Hematopoietic multipotent progenitor cell treated with erythropoietin and hydrocortisone succinate and interleukin-3 and kit ligand, for 8 days (in vitro differentiated cells): ENCODE results near the gene LETM1.

Experiments used
- DNase-seq: peaks from one replicate; pipeline ENCODE4 v3.0.0-alpha.2; 2015

Gene LETM1

DNA sequence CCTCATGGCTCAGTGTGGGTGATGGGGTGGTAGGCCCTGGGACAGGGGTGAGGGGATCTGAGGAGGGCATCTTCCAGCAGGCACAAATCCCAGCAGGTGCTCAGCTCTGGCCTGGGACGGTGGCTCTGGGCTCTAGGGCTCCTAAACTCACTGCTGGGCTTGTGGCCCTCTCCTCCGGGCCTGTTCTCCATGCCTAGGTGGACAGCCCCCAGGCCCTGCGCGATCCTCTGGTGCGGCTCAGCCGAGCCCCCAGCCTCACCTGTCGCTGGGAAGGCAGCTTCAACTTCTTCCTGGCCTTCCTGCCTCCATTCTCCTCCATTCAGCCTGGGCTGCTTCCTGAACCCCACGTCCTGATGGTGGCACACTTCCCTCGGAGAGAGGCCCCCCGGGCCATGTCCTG is 82.2 kb downstream of the LETM1 start:
- no peak for DNase-seq

DNA sequence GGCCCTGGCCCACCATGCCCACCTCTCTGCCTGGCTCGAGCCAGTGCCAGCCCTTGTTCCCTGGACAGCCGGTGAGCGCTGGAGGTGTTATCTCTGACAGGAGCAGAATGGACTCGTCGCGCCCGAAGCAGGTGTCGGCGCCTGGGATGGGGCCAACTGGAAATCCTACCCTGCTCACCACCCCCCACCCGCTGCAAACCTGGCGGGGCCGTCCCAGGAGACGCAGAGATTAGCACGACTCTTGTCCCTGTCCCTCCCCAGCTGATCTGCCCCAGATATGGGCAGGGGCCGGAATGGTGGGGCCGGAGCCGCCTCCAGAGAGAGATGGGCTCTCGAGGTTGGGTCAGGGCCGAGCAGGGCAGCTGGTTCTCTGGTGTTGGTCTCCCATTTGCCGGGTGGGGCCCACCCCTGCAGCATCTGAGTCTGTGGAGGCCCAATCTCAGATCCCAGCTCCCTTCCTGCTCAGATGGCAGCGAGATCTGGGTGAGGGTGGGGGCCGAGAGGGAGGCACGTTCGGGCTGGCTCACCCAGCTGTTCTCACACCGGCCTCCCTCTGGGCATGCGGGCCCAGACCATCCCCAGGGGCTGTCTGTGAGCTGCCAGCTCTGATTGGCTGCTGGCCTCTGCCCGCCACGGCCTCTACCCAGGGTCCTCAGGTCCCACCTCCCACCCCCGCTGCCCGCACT is 83.0 kb downstream of the LETM1 start:
- DNase-seq = no peak

DNA sequence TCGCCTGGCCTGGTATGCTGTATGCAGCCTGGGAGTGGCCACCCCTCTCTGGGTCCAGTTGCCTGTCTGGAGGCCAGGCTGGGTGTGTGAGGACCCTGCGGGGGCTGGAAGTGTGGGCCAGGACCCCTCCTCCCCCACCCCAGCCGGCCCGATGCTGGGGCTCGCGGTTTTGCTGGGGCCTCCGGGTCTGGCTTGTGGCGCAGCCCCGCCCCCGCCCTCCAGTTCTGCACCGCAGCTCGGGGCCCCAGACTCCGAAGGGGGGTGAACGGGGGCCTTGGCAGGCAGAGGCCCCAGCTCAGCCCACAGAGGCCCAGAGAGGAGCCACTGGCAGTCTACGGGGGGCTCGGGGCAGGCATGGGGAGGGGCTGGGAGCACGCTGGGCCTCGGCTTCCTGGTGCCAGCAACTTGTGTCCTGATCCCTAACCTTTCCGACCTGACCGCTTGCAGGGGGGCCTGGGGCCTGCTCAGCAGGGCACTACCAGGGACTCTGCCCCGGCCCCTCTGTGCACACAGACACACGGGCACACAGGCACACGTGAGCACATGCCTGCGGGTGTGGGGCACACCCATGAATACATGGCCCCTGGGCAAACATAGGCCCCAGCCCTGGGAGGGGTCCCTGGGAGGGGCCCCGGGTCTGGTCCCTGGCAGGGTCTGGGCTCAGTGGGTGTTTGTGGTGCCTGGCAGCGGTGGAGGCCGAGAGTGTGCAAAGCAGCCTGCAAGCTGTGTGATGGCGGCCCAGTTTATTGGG is 84.2 kb downstream of the LETM1 start:
- peak; percentile 23 for DNase-seq

DNA sequence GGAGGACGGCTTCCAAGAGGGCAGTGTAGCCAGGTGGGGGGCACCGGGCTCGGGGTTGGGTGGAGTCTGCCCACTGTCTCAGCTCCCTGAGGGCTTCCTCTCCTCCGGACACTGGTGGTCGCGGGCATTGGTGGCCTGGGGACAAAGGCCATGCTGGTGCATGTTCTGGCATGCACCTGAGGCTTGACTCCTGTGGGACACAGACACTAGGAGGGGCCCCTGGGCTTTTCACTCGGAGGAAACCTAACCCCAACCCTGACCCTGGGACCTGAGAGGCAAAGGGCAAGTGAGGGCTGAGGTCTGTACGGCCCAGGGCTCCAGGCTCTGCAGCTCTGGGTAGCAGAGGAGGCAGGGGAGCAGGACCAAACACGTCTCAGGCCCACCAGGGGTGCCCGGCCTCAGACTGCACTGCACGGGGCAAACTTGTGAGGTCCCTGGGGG is 85.1 kb downstream of the LETM1 start:
- no peak for DNase-seq

DNA sequence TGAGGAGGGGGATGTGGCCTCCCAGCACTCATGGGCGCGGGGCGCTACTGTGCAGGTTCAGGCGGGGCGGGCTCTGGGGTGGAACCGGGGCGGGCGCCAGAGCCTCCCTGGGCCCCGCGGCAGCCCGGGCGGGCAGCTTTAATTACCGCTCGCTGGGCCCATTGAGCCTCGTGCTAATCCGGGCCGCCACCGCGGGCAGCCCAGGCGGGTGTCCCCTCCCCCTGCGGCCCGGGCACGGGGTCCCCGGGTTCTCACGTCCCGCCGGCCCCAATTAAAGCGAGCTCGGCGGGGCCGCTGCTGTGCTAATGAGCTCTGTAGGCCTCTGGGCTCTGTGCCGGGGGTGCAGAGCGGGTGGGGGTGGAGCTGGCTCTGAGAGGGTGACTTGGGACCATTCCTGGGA is 85.7 kb downstream of the LETM1 start:
- DNase-seq = no peak

DNA sequence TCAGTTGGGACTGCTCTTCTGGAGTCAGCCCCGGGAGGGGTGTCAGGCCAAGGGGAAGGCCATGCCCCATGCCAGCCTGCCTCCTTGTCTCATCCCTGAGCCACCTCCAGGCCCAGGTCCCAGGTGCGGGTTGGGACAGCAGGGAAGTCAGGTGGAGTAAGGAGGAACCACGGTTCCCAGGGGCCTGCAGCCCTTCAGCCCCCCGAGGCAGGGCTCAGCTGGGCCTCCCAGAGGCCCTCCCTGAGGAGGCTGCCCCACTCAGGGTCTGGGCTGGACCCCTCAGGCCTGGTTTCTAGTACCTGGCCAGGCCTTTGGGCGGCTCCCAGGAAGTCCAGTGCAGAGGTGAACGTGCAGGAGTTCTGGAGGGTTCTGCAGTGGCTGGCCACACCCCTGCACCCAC is 86.3 kb downstream of the LETM1 start:
- no peak for DNase-seq

DNA sequence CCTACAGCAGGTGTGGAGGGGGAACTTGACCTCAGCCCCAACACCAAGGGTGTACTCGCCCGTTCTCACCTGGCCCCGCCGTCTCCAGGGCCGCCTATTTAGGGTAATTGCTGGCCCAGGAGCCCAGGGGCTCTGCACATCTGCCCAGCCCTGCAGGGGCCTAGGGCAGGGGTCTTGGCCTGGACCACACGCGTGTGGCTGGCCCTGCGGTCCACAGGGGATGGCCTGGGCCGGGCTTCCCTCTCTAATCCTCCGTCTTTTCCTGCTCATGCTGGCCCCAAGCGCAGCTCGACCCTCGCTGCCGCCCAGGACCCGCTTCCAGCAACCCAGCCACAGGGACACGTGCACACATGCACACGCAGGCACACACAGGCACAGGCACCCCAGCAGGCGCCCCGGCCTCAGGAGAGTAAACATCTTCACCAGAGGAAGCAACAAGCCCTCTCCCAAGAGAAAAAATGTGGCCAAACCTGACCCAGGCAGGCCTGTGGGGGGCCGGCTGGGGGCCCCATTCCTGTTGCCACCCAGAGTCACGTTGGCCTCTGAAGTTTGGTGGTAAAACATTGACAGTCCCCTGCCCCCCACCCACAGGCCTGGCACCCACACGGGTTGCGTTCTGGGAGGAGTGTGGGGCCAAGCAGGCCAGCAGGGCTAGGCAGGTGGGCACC is 87.5 kb downstream of the LETM1 start:
- DNase-seq = no peak

DNA sequence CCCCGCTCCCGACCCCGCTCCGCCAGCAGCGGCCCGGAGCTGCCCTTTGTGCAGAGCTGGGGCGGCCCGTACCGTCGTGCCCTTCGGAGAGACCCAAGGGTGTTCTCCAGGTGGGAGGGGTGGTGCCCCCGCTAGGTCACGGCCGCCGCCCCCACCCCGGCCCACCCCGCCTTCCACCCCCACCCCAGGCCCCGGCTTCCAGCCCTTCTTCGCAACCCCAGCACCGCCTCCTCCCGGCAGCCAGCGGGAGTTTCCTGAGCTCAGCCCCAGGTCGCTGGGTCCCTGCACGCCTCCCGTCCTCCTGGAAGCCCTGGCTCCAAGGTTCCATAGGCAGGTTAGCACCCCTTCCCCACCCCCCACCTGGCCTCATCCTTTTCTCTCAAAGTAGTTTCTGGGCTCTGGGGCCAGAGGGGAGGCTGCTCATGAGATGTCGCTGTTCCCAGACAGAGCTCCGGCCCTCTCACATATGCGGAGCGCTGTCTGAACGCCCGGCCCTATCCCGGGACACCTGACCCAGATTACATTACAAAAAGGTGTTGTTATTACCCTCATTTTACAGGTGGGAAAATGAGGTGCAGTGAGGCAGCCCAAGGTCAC is 88.1 kb downstream of the LETM1 start:
- peak; percentile 31 for DNase-seq

DNA sequence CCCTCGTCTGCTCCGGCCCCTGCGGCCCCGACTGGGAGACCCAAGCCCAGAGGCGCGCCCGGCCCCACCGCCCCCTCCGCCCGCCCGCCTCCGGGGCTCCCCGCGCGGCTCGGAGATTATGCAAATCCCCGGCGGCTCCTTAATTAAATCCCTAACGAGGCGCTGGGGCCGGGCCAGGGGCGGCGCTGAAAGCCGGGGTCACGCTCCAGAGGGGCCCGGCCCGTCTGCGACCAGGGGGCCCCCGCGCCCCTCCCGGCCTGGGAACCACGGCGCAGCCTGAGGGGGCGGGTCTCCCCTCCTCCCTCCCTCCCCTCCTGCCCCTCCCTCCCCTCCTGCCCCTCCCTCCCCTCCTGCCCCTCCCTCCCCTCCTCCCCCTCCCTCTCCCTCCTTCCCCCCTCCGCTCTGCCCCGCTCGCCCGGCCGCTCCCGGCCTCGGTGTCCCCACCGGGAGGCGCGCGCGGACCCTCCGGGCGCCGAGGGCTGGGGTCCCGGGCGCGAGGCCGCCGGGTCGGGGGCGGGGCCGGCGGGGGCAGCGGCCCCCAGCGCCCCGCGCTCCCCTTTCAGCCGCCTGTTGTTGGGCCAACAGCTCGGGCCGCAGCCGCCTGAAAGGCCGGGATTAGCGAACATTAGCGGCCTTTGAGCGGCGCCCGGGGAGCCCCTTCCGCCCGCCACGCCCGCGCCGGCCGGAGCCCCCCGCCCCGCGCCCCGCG is 88.7 kb downstream of the LETM1 start:
- DNase-seq = no peak

DNA sequence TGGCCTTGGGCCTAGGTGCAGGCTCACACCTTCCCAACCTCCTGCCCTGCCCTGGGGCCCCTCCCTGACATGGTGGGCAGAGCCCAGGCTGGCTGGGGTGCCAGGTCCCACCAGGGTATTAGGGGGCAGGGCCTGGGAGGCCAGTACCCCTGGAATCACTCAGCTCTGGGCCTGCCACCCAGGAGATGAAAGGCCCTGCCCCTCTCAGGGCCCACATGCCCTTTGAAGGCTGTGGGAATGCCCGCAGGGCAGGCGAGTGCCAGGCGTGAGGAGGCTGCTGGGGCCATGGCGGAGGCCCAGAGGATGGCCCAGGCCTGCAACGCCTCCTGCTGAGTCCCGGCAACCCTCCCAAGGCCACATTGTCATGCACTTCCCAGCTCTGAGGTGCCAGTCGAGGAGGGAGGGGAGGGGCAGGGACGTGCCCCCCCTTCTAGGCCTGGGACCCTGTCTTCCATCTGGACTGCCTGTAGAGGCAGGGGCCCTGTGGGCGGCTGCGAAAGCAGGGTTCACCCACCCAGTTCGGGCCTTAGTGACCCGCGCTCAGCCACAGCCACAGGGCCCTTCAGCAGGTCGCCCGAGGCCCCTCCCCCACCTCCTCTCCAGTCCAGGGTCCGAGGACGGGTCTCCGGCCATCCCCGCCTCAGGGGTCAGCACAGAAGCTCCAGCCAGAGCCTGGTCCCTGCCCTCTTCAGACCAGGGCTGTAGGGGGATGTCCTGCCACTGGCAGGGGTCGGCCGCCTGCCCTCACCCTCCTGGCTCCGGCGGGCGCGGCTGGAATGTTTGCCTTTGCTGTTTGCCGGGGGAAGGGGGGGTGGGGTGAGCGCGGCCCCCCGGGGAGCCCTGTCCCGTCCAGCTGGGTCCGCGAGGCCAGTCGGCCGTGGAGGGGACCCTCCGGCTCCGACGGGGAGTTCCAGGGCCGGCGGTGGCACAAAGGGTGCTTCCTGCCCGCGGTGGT is 89.6 kb downstream of the LETM1 start:
- no peak for DNase-seq

DNA sequence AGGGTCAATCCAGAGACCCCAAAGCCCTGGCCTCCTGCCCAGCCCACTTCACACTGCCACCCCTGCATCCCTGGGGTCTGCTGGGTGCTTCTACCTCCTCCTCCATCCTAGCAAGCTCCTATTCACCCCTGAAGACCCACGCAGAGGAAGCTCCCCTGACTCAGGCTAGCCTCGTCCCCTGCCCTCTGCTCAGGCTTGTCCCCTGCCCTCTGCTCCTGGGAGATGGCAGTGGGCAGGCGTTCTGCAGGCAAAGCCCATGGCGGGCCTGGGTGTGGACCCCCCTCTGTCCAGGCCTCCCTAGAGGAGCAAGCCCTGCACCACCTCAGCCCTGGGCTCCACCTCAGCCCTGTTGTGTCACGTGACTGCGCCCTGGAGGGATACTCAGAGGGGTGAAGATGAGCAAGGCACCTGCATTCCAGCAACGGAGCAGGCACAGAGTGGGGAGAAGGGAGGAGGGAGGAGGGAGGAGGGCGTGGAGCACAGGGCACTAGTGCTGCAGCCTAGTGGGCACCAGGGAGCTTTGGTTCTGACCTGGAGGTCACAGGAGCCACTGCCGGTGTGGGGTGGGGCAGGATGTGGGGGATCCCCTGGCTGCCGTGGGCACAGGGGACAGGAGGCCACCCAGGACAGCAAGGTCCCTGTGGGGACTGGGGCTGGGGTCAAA is 90.4 kb downstream of the LETM1 start:
- no peak for DNase-seq

DNA sequence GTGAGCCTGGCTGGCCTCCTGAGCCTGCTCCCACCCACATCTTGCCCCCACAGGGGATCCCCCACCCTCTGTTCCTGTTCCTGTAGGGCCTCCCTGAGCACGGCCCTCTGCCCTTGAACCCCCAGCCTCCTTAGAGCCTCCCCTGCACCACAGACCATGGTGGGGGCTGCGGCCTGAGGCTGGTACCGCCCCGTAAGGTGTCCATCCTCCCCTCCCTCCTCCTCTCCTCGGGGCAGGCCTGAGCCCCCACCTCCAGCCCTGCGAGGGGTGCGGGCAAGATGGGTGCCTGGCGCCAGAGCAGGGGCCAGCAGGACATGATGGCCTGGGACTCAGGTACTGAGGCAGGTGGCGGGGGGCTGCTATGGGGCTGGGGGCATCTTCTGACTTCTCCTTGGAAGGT is 91.3 kb downstream of the LETM1 start:
- DNase-seq = no peak

DNA sequence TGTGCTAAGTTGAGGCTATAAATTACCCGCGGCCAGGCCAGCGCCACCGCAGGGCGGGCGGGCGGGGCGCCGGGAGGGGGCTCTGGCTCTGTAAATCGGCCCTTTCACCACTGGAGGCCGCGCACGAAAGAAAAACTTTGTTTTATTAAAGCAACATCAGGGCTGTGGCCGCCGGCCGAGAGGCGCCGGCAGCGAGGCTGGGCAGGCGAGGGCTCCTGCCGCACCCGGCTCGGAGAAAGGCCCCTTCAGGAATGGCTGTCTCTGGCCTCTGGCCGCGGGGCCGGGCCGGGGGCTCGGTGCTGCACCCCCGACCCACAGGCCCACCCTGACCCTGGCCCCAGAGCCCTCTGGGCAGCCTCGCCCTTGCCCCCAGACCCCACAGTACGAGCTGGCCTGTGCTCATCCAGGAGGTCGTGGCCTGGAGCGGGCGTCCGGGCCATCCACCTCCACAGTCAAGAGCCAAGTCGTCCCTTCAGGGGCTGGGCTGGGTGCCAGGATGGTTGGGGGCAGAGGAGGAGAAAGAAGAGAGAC is 92.3 kb downstream of the LETM1 start:
- DNase-seq = peak; percentile 51

DNA sequence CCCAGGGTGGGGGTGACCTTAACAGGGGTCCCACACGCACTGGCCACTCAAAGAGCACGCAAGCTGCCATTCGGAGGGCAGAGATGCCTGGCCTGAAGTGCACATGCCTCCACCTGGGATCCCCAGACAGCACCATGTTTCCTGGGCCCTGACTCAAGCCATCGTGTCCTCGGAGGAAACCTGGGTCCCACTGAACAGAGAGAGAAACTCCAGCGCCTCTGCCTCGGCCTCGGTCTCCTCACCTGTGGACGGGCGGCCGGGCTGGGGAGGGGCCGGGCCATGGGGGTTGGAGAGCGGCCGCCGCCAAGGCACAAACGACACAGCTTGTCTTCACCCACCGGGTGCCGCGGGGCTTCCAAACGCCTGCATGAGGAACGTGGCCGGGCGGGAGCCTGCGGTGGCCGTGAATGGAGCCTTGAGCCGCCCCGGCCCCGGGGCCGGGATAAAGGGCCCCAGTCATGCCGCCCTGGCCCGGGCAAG is 92.8 kb downstream of the LETM1 start:
- DNase-seq = no peak

DNA sequence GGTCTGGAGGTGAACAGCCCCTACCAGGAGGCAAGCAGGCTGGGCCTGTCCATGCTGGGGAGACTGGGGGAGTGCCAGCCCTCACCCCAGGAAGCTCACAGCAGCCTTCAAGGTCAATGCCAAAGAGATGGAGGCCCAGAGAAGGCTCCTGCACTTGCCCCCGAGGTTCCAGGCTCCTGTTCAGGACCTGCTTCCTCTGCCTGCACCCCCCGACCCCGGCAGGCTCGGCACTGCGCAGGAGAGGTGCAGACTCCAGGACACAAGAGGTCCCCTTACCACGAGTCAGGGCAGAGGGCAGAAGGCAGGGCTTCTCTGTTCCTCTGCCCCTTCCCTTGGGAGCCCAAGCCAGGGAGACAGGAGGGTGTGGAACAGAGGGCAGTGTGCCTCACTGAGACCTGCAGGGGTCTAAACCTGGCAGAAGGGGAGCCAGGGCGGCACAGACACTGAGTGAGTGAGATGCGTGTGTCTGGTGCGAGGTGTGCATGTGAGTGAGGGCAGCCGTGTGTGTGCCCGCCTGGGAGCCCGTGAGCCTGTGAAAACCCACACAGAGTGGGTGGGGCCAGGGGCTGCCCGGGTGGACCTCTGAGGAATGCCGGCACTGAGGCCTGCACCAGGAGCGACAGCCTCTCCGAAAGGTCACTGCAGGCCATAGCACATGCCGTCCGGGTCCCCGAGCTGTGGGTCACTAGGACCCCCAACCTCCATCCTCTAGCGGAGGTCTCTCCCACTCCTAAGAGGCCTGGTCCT is 93.5 kb downstream of the LETM1 start:
- DNase-seq = no peak
